Nephron (organoid): Measurements from ENCODE around the gene FTO.

Experiments used
- H3K27ac Mint-ChIP-seq, 3 experiments: 2 replicates each; pipeline ENCODE4 v1.8.0; 2020; ENCODE audit warnings: mixed read lengths in 3 of 3, mild to moderate bottlenecking in 2 of 3, moderate library complexity in 1 of 3
- H3K27me3 Mint-ChIP-seq: 2 replicates; pipeline ENCODE4 v1.8.0; 2021; ENCODE audit warnings: low read depth, mild to moderate bottlenecking, moderate library complexity, mixed read lengths
- H3K36me3 Mint-ChIP-seq: 2 replicates; pipeline ENCODE4 v1.8.0; 2020; ENCODE audit warnings: low read depth, mixed read lengths
- H3K4me1 Mint-ChIP-seq: 2 replicates; pipeline ENCODE4 v1.8.0; 2020; ENCODE audit warnings: mixed read lengths
- H3K4me3 Mint-ChIP-seq, 3 experiments: 2 replicates each; pipeline ENCODE4 v1.8.0; 2020; ENCODE audit warnings: mild to moderate bottlenecking in 3 of 3, mixed read lengths in 3 of 3, moderate library complexity in 2 of 3
- H3K9me3 Mint-ChIP-seq: 2 replicates; pipeline ENCODE4 v1.8.0; 2020; ENCODE audit warnings: mixed read lengths
- CTCF ChIP-seq, 3 experiments: fragments of 200-600 bp; sonication (generic); IDR thresholded peaks; one replicate each; pipeline ENCODE4 v1.5.0; 2021; ENCODE audit warnings: antibody characterized with exemption in 3 of 3; ENCODE audit not compliant: unreplicated experiment in 3 of 3

FTO gene

DNA sequence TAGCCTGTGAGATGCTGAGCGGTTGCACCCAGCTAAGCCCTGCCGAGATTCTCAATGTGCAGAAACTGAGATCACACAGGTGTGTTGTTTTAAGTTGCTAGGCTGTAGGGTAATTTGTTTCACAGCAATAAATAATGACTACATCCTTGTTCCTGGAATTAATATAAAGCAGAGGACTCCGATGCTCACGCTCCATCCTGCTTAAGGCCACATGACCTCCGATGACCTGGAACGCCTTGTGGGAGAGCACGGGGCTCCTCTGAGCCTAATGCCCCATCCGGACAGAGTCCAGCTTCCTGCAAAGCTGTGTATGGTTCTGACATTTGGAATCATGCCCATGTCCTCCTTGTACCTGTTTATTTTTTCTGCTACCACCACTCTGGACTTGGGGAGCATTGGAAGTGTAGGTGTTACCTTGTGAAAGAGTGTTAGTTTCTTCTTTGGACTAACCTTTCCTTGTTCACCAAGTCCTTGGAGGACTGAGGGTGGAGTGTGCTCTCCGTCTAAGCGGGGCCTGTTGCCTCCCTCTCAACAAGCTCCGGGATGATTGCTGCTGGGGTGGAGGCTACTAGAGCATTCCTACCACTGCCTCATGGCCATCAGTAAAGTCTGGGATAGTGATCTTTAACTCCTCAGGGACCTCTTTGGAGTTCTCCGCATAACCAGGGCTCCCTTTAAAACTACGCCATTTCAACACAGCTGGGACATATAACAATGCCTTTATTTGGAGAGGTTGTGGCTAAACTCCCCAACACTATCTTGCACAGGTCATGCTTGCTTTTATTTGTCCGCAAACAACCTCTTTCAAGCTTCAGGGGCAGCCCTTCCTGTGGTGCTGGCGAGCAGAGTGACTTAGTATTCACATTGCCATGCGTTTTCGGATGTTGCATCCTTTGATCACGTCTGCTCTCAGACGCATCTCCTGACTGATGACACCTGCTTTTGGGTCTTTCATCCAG is 457.3 kb downstream of the FTO start:
- Mint-ChIP-seq H3K36me3 (peaks cover 9% of the 10 kb centered on the region), H3K27ac (no peak overlapping the region), H3K9me3 (peaks cover 16% of the 10 kb centered on the region), H3K4me3 (no peak overlapping the region), H3K27me3 (peaks cover 17% of the 10 kb centered on the region), H3K4me1 (no peaks in the 10 kb centered on the region)
- TF ChIP-seq CTCF (IDR thresholded peaks at IDR 0.05; ENCODE audit: unreplicated experiment in 3 of 3), result no peak

DNA sequence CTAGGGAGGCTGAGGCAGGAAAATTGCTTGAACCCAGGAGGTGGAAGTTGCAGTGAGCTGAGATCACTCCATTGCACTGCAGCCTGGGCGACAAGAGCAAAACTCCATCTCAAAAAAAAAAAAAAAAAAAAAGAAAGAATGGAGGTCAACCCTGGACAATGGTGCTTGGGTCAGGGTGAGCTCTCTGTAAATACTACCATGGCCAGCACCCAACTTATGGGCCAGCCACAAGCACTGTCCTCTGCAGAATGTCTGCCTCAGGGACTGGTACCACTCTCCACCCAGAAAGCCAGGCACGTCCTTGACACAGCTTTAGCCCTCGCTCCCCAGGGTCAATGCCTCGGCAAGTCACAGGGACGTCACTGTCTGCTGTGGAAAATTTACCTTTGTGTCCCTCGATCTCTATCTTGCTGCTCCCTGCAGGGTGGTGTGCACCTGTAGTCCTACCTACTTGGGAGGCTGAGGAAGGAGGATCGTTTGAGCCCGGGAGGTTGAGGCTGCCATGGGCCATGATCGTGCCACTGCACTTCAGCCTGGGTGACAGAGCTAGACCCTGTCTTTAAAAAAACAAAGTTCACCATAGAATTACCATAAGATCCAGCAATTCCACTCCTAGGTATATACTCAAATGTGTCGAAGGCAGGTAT is 459.4 kb downstream of the FTO start:
- no peak overlapping the region for H3K27ac Mint-ChIP-seq
- no peaks in the 10 kb centered on the region for H3K4me1 Mint-ChIP-seq
- H3K9me3 Mint-ChIP-seq, result peaks cover 8% of the 10 kb centered on the region
- H3K4me3 Mint-ChIP-seq, result no peak overlapping the region
- no peak for TF ChIP-seq CTCF (IDR thresholded peaks at IDR 0.05; ENCODE audit: unreplicated experiment in 3 of 3)
- H3K36me3 Mint-ChIP-seq, result peaks cover 9% of the 10 kb centered on the region
- peaks cover 22% of the 10 kb centered on the region for H3K27me3 Mint-ChIP-seq

- no peak for TF ChIP-seq CTCF (IDR thresholded peaks at IDR 0.05; ENCODE audit: unreplicated experiment in 3 of 3)
- Mint-ChIP-seq H3K27ac (no peak overlapping the region), H3K27me3 (peaks cover 26% of the 10 kb centered on the region), H3K4me3 (no peak overlapping the region), H3K4me1 (no peaks in the 10 kb centered on the region), H3K9me3 (no peaks in the 10 kb centered on the region), H3K36me3 (no peaks in the 10 kb centered on the region)
Measured at GRCh38 chr16:54164789-54165173, 460.8 kb downstream of the FTO start.

DNA sequence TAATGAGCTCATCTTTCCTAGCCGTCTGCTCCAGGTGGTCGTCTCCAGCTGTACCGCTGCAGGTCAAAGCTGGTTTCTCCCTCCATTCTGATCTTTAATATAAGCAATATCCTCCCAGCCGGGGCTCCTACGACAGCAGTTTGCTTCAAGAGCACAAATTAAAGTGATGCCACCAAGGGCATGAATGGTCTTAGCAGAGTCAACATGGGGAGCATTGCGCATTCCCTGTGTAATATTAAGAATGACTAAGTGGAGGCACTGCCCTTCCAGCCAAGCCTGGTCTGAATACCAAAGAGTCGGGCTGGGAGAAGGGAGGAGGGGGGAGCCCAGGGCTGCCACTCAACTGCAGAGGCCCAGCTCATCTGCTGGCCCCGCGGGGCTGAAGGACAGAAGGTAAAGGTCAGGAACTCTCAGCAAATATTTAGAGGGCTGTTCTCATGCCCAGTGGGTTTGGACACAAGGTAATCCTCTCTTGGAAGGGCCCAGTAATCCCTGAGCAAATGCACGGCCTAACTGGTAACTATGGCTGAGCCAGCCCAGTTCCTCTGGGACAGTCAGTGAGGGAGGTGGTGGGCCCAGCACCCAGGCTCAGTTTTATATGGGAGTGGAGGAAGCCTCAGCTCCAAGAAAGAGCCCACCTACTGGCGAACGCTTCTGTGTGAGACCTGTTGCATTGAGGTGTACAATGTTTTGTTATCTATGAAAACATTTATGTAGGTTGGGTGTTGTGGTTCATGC is 461.4 kb downstream of the FTO start:
- Mint-ChIP-seq H3K27ac (no peak overlapping the region), H3K27me3 (peaks cover 24% of the 10 kb centered on the region), H3K36me3 (no peaks in the 10 kb centered on the region), H3K9me3 (no peaks in the 10 kb centered on the region), H3K4me1 (no peaks in the 10 kb centered on the region), H3K4me3 (no peak overlapping the region)
- no peak for TF ChIP-seq CTCF (IDR thresholded peaks at IDR 0.05; ENCODE audit: unreplicated experiment in 3 of 3)

DNA sequence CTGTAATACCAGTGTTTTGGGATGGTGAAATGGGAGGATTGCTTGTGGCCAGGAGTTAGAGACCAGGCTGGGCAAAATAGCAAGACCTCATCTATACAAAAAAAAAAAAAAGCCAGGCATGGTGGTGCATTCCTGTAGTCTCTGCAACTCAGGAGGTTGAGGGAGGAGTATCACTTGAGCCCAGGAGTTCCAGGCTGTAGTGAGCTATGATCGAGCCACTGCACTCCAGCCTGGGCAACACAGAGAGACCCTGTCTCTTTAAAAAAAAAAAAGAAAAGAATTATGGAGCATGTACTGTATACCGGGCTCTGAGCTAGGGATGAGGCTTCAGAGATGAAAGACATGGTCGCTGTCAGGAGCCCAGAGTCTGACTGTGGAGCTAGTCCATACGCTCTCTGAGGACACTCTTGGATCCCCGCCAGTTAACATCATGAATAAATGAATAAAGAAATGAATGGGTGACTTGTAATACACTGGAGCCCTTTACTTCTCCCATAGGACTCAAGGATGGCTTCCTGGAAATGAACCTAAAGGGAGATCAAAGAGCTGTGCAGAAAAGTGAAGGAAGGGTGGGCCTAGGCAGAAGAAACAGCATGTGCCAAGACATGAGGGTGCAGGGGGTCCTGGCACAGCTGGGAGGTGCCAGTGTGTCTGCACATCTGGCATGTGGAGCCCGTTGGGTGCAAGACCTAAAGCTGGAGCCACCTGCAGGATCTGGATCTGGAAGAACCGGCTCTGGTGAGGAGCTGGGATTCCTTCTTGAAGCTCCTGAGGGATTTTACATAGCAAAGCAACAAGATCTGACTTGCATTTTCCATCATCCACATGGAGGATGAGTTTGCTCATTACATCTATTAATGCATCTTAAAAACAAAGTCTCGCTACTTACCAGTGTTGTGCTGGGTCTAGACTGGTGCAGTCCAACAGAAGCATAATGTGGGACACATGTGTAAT is 462.2 kb downstream of the FTO start:
- no peak overlapping the region for H3K27ac Mint-ChIP-seq

More for the DNA sequence above, 462.2 kb downstream of the FTO start:
- Mint-ChIP-seq H3K4me3 (no peak overlapping the region), H3K4me1 (no peaks in the 10 kb centered on the region), H3K9me3 (no peaks in the 10 kb centered on the region), H3K36me3 (no peaks in the 10 kb centered on the region), H3K27me3 (peaks cover 23% of the 10 kb centered on the region)
- no peak for TF ChIP-seq CTCF (IDR thresholded peaks at IDR 0.05; ENCODE audit: unreplicated experiment in 3 of 3)
